ENCODE results near the gene REXO2. TPM values are rescaled to one million over a fixed set of nuclear protein-coding genes. Genes with fewer than 3 reads are reported as not detected.

The REXO2 gene
- total RNA-seq, 2 experiments from 2014 or later = 59.9 to 65.0 TPM

DNA sequence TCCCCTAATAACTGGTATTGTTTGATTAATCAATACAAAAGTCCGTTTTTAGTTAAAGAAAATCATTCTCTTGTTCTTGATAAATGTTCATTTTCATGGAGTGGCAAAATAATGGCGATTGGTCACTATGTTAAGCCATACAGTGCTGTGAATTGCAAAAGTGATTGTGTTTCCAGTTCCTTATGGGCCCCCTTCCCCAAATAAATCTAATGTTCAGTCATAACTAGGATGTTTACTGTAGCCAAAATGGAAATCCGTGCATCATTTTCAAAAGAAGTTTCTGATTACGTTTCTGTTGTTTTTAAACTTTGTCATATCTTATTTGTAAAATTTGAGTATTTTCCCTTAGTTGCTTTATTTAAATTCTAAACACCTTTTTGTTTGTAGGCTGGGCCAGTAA, 38.0 kb upstream of the REXO2 start:
- no peaks in the 10 kb centered on the region for H3K9me3 ChIP-seq (ENCODE audit: low read length)
- DNase-seq (ENCODE audit: low spot score) = peak; percentile 10
- CTCF ChIA-PET (ENCODE audit: unreplicated experiment) = no interaction called here
- TF ChIP-seq, protein P1, sequence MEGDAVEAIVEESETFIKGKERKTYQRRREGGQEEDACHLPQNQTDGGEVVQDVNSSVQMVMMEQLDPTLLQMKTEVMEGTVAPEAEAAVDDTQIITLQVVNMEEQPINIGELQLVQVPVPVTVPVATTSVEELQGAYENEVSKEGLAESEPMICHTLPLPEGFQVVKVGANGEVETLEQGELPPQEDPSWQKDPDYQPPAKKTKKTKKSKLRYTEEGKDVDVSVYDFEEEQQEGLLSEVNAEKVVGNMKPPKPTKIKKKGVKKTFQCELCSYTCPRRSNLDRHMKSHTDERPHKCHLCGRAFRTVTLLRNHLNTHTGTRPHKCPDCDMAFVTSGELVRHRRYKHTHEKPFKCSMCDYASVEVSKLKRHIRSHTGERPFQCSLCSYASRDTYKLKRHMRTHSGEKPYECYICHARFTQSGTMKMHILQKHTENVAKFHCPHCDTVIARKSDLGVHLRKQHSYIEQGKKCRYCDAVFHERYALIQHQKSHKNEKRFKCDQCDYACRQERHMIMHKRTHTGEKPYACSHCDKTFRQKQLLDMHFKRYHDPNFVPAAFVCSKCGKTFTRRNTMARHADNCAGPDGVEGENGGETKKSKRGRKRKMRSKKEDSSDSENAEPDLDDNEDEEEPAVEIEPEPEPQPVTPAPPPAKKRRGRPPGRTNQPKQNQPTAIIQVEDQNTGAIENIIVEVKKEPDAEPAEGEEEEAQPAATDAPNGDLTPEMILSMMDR (conservative IDR thresholded peaks at IDR 0.05; ENCODE audit: low read length) = no peak
- peaks cover 70% of the 10 kb centered on the region for H3K79me2 ChIP-seq (ENCODE audit: insufficient read depth, low read depth, low read length)
- H3K9me2 ChIP-seq (ENCODE audit: insufficient read depth, low read length) = no peaks in the 10 kb centered on the region
- no TSS peak for BruUV-seq (replicated peaks)
- peaks cover 43% of the 10 kb centered on the region for H3K36me3 ChIP-seq (ENCODE audit: insufficient read depth, low read length)
- peak overlapping the region; percentile 79 for H3K4me3 ChIP-seq (ENCODE audit: low read depth, low read length, poor library complexity, severe bottlenecking)
- H2AFZ ChIP-seq (ENCODE audit: low read length) = peak overlapping the region; percentile 62; the same call in 1 of the 2 replicates
- H4K20me1 ChIP-seq (ENCODE audit: insufficient read depth, low read length) = no peaks in the 10 kb centered on the region; the same call in 1 of the 2 replicates
- H3K4me1 ChIP-seq (ENCODE audit: insufficient read depth, low read length, poor library complexity, severe bottlenecking) = peaks cover 30% of the 10 kb centered on the region
- POLR2A ChIA-PET = interaction anchor here (0.7 to 0.9 kb wide), 2 partner anchors 10 to 80 kb away, joined by 3 read pairs; no protein-coding TSS in a partner anchor
- H3K27ac ChIP-seq (ENCODE audit: low read depth, low read length, poor library complexity, severe bottlenecking) = peak overlapping the region; percentile 67
- intact Hi-C loops (cut with micrococcal nuclease; ENCODE audit: unreplicated experiment) = loop anchor here (2.0 to 10.0 kb wide), 2 partner anchors 81 to 527 kb away; partner anchors contain the start of gene USP28
- H3K4me2 ChIP-seq (ENCODE audit: low read length) = peak overlapping the region; percentile 95

DNA sequence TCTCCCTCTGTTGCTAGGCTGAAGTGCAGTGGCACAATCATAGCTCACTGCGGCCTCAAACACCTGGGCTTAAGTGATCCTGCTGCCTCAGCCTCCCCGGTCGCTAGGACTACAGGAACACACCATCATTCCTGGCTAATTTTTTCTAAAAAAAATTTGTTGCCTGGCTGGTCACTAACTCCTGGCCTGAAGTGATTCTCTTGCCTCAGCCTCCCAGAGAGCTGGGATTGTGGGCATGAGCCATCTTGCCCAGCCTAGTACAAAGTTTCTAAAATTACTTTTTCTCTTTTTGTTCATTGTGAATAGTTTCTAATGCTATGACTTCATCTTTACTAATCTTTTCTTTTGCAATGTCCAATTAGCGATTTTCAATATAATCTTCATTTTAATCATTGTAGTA, 26.3 kb upstream of the REXO2 start:
- ChIA-PET CTCF (ENCODE audit: unreplicated experiment) (no interaction called here), POLR2A (interaction anchor here (1.3 kb wide), 1 partner anchor 10 kb away, joined by 3 read pairs; no protein-coding TSS in a partner anchor)
- H3K9me3 ChIP-seq (ENCODE audit: low read length) = no peaks in the 10 kb centered on the region
- H3K79me2 ChIP-seq (ENCODE audit: insufficient read depth, low read depth, low read length) = no peaks in the 10 kb centered on the region
- DNase-seq (ENCODE audit: low spot score) = no peak
- no peak overlapping the region for H3K4me3 ChIP-seq (ENCODE audit: low read depth, low read length, poor library complexity, severe bottlenecking)
- H2AFZ ChIP-seq (ENCODE audit: low read length) = no peak overlapping the region
- no peak overlapping the region for H3K4me2 ChIP-seq (ENCODE audit: low read length)
- H3K27ac ChIP-seq (ENCODE audit: low read depth, low read length, poor library complexity, severe bottlenecking) = no peak overlapping the region
- intact Hi-C loops (cut with micrococcal nuclease; ENCODE audit: unreplicated experiment) = no loop called here
- no peaks in the 10 kb centered on the region for H4K20me1 ChIP-seq (ENCODE audit: insufficient read depth, low read length)
- no TSS peak for BruUV-seq (replicated peaks)
- H3K4me1 ChIP-seq (ENCODE audit: insufficient read depth, low read length, poor library complexity, severe bottlenecking) = peaks cover 3% of the 10 kb centered on the region
- no peaks in the 10 kb centered on the region for H3K9me2 ChIP-seq (ENCODE audit: insufficient read depth, low read length)
- TF ChIP-seq EZH2phosphoT487 (IDR thresholded peaks at IDR 0.05; ENCODE audit: borderline replicate concordance, low read depth, low read length) = no peak
- TF ChIP-seq, protein P1 (conservative IDR thresholded peaks at IDR 0.05; ENCODE audit: low read length) = no peak
- peaks cover 40% of the 10 kb centered on the region for H3K36me3 ChIP-seq (ENCODE audit: insufficient read depth, low read length)

DNA sequence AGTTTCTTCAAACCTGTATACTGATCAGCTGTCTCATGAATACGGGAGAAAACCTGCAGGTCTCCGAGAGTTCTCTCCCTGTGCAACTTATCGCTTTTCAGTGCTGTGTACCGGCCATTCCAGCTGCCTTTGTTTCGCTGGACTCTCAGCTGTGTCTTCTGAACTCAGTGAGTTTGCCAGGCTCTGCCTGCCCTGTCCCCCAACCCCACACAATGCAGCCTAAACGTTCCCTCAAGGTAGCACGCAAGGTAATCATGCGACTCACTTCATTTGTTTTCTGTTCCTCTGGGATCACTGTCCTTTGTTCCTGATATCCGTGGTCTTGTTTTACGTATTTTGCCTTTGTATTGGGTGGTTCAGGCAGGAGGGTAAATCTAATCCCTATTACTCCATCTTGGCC, 25.3 kb upstream of the REXO2 start:
- POLR2A ChIA-PET = no interaction called here
- TF ChIP-seq, protein P1 (conservative IDR thresholded peaks at IDR 0.05; ENCODE audit: low read length) = no peak
- no peak for TF ChIP-seq EZH2phosphoT487 (IDR thresholded peaks at IDR 0.05; ENCODE audit: borderline replicate concordance, low read depth, low read length)
- no peak overlapping the region for H3K4me2 ChIP-seq (ENCODE audit: low read length)
- BruUV-seq (replicated peaks) = no TSS peak
- peaks cover 3% of the 10 kb centered on the region for H3K4me1 ChIP-seq (ENCODE audit: insufficient read depth, low read length, poor library complexity, severe bottlenecking)
- no peak for DNase-seq (ENCODE audit: low spot score)
- H3K9me3 ChIP-seq (ENCODE audit: low read length) = no peaks in the 10 kb centered on the region
- intact Hi-C loops (cut with micrococcal nuclease; ENCODE audit: unreplicated experiment) = no loop called here
- no peak overlapping the region for H2AFZ ChIP-seq (ENCODE audit: low read length)
- no peak overlapping the region for H3K4me3 ChIP-seq (ENCODE audit: low read depth, low read length, poor library complexity, severe bottlenecking)
- H3K79me2 ChIP-seq (ENCODE audit: insufficient read depth, low read depth, low read length) = no peaks in the 10 kb centered on the region
- H3K27ac ChIP-seq (ENCODE audit: low read depth, low read length, poor library complexity, severe bottlenecking) = no peak overlapping the region
- peaks cover 30% of the 10 kb centered on the region for H3K36me3 ChIP-seq (ENCODE audit: insufficient read depth, low read length)
- H3K9me2 ChIP-seq (ENCODE audit: insufficient read depth, low read length) = no peaks in the 10 kb centered on the region
- CTCF ChIA-PET (ENCODE audit: unreplicated experiment) = no interaction called here
- H4K20me1 ChIP-seq (ENCODE audit: insufficient read depth, low read length) = no peaks in the 10 kb centered on the region
